Neuronal stem cell (in vitro differentiated cells): Measurements from ENCODE around the gene GABRB2.
A peak's percentile ranks its signal among the peaks of the same experiment; 100 is the strongest.

Experiments
- DNase-seq: peaks from one replicate; pipeline ENCODE4 v3.0.0-alpha.2; 2013; ENCODE audit warnings: low spot score
- H2AFZ ChIP-seq: one replicate; pipeline ENCODE4 v1.6.1; 2013; ENCODE audit warnings: mild to moderate bottlenecking, low read length, inconsistent platforms
- H2AK5ac ChIP-seq: 2 replicates; pipeline ENCODE4 v1.6.1; 2013; ENCODE audit warnings: low read depth, mild to moderate bottlenecking, inconsistent platforms, low read length, moderate library complexity, mixed read lengths
- H2BK120ac ChIP-seq: 2 replicates; pipeline ENCODE4 v1.6.1; 2013; ENCODE audit warnings: low read depth, mild to moderate bottlenecking, inconsistent platforms, low read length, moderate library complexity, mixed read lengths
- H2BK12ac ChIP-seq: one replicate; pipeline ENCODE4 v1.6.1; 2013; ENCODE audit warnings: low read length, inconsistent platforms
- H2BK15ac ChIP-seq: 2 replicates; pipeline ENCODE4 v1.6.1; 2013; ENCODE audit warnings: mild to moderate bottlenecking, low read length, inconsistent platforms, mixed read lengths
- H2BK5ac ChIP-seq: one replicate; pipeline ENCODE4 v1.6.1; 2013; ENCODE audit warnings: inconsistent platforms, mild to moderate bottlenecking, low read length, moderate library complexity
- H3K14ac ChIP-seq: one replicate; pipeline ENCODE4 v1.6.1; 2013; ENCODE audit warnings: low read length, inconsistent platforms
- H3K18ac ChIP-seq: 2 replicates; pipeline ENCODE4 v1.6.1; 2013; ENCODE audit warnings: low read length, inconsistent platforms
- H3K23ac ChIP-seq: 2 replicates; pipeline ENCODE4 v1.6.1; 2013; ENCODE audit warnings: low read depth, mild to moderate bottlenecking, mixed read lengths, low read length, inconsistent platforms; ENCODE audit not compliant: poor library complexity
- H3K27ac ChIP-seq: replicated peaks from 3 replicates; pipeline ENCODE4 v1.5.1; 2013; ENCODE audit warnings: low read length, inconsistent platforms
- H3K27me3 ChIP-seq, 3 experiments: 2 replicates each; pipeline ENCODE4 v1.6.1; 2013; ENCODE audit warnings: low read length in 3 of 3, mild to moderate bottlenecking in 2 of 3, inconsistent platforms in 1 of 3, low read depth in 1 of 3, mixed read lengths in 1 of 3, moderate library complexity in 1 of 3; ENCODE audit not compliant: control insufficient read depth in 3 of 3, insufficient read depth in 3 of 3
- H3K36me3 ChIP-seq, 2 donors: replicated peaks in 1 of 2; 2 replicates each; pipeline ENCODE4 v1.6.1; 2013; ENCODE audit warnings: low read length in 2 of 2; ENCODE audit not compliant: control insufficient read depth in 2 of 2, insufficient read depth in 2 of 2
- H3K4ac ChIP-seq: 2 replicates; pipeline ENCODE4 v1.6.1; 2013; ENCODE audit warnings: inconsistent platforms, mild to moderate bottlenecking, low read length, moderate library complexity
- H3K4me1 ChIP-seq, 2 donors: 1 replicate in 1 of 2; 2 replicates in 1 of 2; pipeline ENCODE4 v1.6.1; 2013; ENCODE audit warnings: low read length in 2 of 2, low read depth in 1 of 2; ENCODE audit not compliant: control insufficient read depth in 2 of 2, insufficient read depth in 1 of 2
- H3K4me2 ChIP-seq: one replicate; pipeline ENCODE4 v1.6.1; 2013; ENCODE audit warnings: mild to moderate bottlenecking, low read length, inconsistent platforms; ENCODE audit not compliant: insufficient read depth, poor library complexity, severe bottlenecking
- H3K4me3 ChIP-seq, 2 donors: 2 replicates each; pipeline ENCODE4 v1.5.1; 2013; ENCODE audit warnings: low read length in 2 of 2, mild to moderate bottlenecking in 2 of 2, inconsistent platforms in 1 of 2, moderate library complexity in 1 of 2
- H3K79me1 ChIP-seq: one replicate; pipeline ENCODE4 v1.6.1; 2013; ENCODE audit warnings: low read depth, mild to moderate bottlenecking, inconsistent platforms, low read length, moderate library complexity
- H3K9ac ChIP-seq: one replicate; pipeline ENCODE4 v1.6.1; 2013; ENCODE audit warnings: mild to moderate bottlenecking, low read depth, low read length, inconsistent platforms; ENCODE audit not compliant: poor library complexity
- H3K9me3 ChIP-seq, 2 donors: replicated peaks in 1 of 2; 2 replicates each; pipeline versions ENCODE3 to v1.6.1; 2013; ENCODE audit warnings: low read length in 2 of 2, mild to moderate bottlenecking in 2 of 2, inconsistent platforms in 1 of 2, low read depth in 1 of 2, mixed read lengths in 1 of 2, moderate library complexity in 1 of 2; ENCODE audit not compliant: control insufficient read depth in 2 of 2, insufficient read depth in 1 of 2
- H4K8ac ChIP-seq: one replicate; pipeline ENCODE4 v1.6.1; 2013; ENCODE audit warnings: low read depth, mild to moderate bottlenecking, inconsistent platforms, low read length, moderate library complexity
- H4K91ac ChIP-seq: one replicate; pipeline ENCODE4 v1.6.1; 2013; ENCODE audit warnings: low read length, low read depth, mild to moderate bottlenecking, inconsistent platforms; ENCODE audit not compliant: poor library complexity
- WGBS, 2 donors: extraction: QIAGEN DNeasy Blood & Tissue Kit; methylation state at CpG; one replicate each; pipeline ENCODE4 v1.1.7; 2013; ENCODE audit warnings: missing lambda C conversion rate in 2 of 2, mixed read lengths in 1 of 2; ENCODE audit not compliant: insufficient read length in 2 of 2, insufficient replicate concordance in 1 of 2; ENCODE audit errors: extremely low coverage in 2 of 2; 5-methylcytosine and 5-hydroxymethylcytosine counted together

The GABRB2 gene

GRCh38 chr5:161344234-161344633 is 202.3 kb downstream of the GABRB2 start:
- Histone ChIP-seq H3K4me1 (no peaks in the 10 kb centered on the region), H3K4me2 (no peak overlapping the region), H2BK12ac (no peak overlapping the region), H2AFZ (no peak overlapping the region), H2BK5ac (no peak overlapping the region), H3K14ac (no peak overlapping the region), H3K23ac (no peak overlapping the region), H2BK120ac (no peak overlapping the region), H3K27ac (no peak overlapping the region), H3K27me3 (no peaks in the 10 kb centered on the region), H3K4me3 (no peak overlapping the region), H3K79me1 (no peaks in the 10 kb centered on the region), H2BK15ac (no peak overlapping the region), H2AK5ac (no peak overlapping the region), H3K9me3 (no peaks in the 10 kb centered on the region), H3K18ac (no peak overlapping the region), H4K91ac (no peak overlapping the region), H3K4ac (no peak overlapping the region), H3K9ac (no peak overlapping the region), H4K8ac (no peak overlapping the region), H3K36me3 (no peaks in the 10 kb centered on the region)
- no peak for DNase-seq
- WGBS, 2 donors, result no CpG with 5 or more reads among the region's 2 CpGs

GRCh38 chr5:161342886-161343285 is 203.6 kb downstream of the GABRB2 start:
- H3K4me2 ChIP-seq, result no peak overlapping the region
- no peak overlapping the region for H2AK5ac ChIP-seq
- no peak overlapping the region for H4K8ac ChIP-seq
- H3K79me1 ChIP-seq, result no peaks in the 10 kb centered on the region
- no peak overlapping the region for H3K18ac ChIP-seq
- no peak overlapping the region for H3K27ac ChIP-seq
- no peaks in the 10 kb centered on the region for H3K36me3 ChIP-seq
- no peak overlapping the region for H3K4me3 ChIP-seq
- no peaks in the 10 kb centered on the region for H3K9me3 ChIP-seq
- no peak overlapping the region for H2AFZ ChIP-seq
- no peak overlapping the region for H3K14ac ChIP-seq
- H2BK120ac ChIP-seq, result no peak overlapping the region
- no peak overlapping the region for H4K91ac ChIP-seq
- no CpG with 5 or more reads among the region's 5 CpGs for WGBS, 2 donors
- H3K9ac ChIP-seq, result no peak overlapping the region
- no peak for DNase-seq
- no peak overlapping the region for H3K23ac ChIP-seq
- no peak overlapping the region for H3K4ac ChIP-seq
- H2BK12ac ChIP-seq, result no peak overlapping the region
- H3K27me3 ChIP-seq, result no peaks in the 10 kb centered on the region
- H2BK15ac ChIP-seq, result no peak overlapping the region
- no peaks in the 10 kb centered on the region for H3K4me1 ChIP-seq
- H2BK5ac ChIP-seq, result no peak overlapping the region

- H3K27ac ChIP-seq, result no peak overlapping the region
- H3K9ac ChIP-seq, result no peak overlapping the region
- H2BK5ac ChIP-seq, result no peak overlapping the region
- no peaks in the 10 kb centered on the region for H3K79me1 ChIP-seq
- H3K27me3 ChIP-seq, result no peaks in the 10 kb centered on the region
- no peak overlapping the region for H4K8ac ChIP-seq
- no peak overlapping the region for H3K4me3 ChIP-seq
- H3K4ac ChIP-seq, result no peak overlapping the region
- H2BK120ac ChIP-seq, result no peak overlapping the region
- H3K4me2 ChIP-seq, result no peak overlapping the region
- DNase-seq, result no peak
- H2BK15ac ChIP-seq, result no peak overlapping the region
- no CpG with 5 or more reads among the region's 3 CpGs for WGBS, 2 donors
- H2BK12ac ChIP-seq, result no peak overlapping the region
- no peak overlapping the region for H4K91ac ChIP-seq
- H3K4me1 ChIP-seq, result no peaks in the 10 kb centered on the region
- no peaks in the 10 kb centered on the region for H3K9me3 ChIP-seq
- H3K14ac ChIP-seq, result no peak overlapping the region
- no peaks in the 10 kb centered on the region for H3K36me3 ChIP-seq
- no peak overlapping the region for H3K23ac ChIP-seq
- no peak overlapping the region for H3K18ac ChIP-seq
- no peak overlapping the region for H2AFZ ChIP-seq
- no peak overlapping the region for H2AK5ac ChIP-seq
These were observed 206.5 kb downstream of the GABRB2 start for GRCh38 chr5:161340012-161340411.

GRCh38 chr5:161333194-161333880 is 213.2 kb downstream of the GABRB2 start:
- Histone ChIP-seq H2BK15ac (no peak overlapping the region), H3K4ac (no peak overlapping the region), H4K91ac (no peak overlapping the region), H3K23ac (no peak overlapping the region), H2AFZ (no peak overlapping the region), H3K36me3 (no peaks in the 10 kb centered on the region), H3K9me3 (no peaks in the 10 kb centered on the region), H3K4me3 (no peak overlapping the region), H3K9ac (no peak overlapping the region), H2BK12ac (no peak overlapping the region), H3K79me1 (no peaks in the 10 kb centered on the region), H3K27ac (no peak overlapping the region), H4K8ac (no peak overlapping the region), H3K4me1 (peaks cover 5 to 6% of the 10 kb centered on the region in 2 donors), H3K18ac (no peak overlapping the region), H3K4me2 (no peak overlapping the region), H3K14ac (no peak overlapping the region), H3K27me3 (no peaks in the 10 kb centered on the region), H2BK120ac (no peak overlapping the region), H2AK5ac (no peak overlapping the region), H2BK5ac (no peak overlapping the region)
- no CpG with 5 or more reads among the region's 3 CpGs for WGBS, 2 donors
- DNase-seq, result peak; percentile 35
